NOMO-1 treated with dmso at 0.1 percent for 144 hours (cell line): ENCODE data around the gene NTRK1.

Source experiments
- DNase-seq: peaks from one replicate; lab custom pipeline; 2025; ENCODE audit not compliant: unreplicated experiment; lab: John Stamatoyannopoulos, UW

The NTRK1 gene

GRCh38 chr1:156896490-156897033 lies 35.9 kb downstream of the NTRK1 start:
- no peak for DNase-seq

DNA sequence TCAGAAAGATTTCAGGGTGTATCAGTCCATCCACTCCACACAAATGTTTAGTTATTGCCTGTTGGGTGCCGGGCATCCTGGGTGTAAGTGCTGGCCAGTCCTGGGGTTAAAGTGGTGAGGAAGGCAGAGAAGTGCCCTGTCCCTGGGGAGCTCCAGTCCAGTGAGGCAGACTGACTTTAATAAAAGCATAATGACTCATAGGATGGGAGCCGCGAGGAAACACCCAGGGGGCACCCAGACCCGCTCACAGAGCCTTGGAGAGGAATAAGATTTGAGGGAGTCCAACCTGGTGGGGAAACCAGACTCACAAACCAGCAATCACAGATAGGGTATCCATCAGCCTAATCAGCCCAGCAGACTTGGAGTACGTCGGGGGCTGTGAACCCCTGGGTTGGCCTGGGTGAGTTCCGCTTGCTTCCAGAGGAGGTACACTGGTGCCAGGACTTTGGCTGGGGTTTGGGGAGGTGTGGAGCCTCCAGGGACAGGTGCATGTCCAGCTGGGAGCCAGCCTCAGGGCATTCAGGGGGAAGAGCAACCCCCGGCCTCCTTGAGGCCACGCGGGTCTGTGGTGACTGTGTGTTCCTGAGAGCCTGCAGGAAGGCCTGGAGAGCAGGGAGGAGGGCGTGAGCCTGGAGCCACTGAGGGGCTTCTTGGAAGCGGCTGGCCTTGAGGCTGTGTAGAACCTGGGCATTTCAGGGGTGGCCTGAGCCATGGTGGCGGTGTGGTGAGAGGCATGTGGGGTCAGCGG lies 36.6 kb downstream of the NTRK1 start:
- no peak for DNase-seq

DNA sequence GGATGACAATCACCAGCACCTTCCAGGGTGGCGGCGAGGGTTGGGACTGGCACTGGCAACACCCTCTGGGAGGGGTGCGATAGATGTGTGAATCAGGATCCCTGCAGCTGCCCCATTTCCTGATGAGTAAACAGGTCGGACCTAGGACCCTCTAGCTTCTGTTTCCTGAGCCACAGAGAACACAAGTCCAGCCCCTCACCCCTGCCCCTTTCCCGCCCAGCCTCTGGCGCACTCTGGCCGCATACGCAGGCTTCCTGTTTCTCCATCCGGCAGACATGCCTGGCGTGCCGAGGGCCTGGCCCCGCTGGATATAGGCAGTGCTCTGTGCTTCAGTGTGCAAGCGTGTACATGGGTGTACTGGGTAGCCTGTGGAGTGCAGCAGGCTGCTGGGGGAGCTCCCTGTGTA lies 37.5 kb downstream of the NTRK1 start:
- peak; percentile 22 for DNase-seq

DNA sequence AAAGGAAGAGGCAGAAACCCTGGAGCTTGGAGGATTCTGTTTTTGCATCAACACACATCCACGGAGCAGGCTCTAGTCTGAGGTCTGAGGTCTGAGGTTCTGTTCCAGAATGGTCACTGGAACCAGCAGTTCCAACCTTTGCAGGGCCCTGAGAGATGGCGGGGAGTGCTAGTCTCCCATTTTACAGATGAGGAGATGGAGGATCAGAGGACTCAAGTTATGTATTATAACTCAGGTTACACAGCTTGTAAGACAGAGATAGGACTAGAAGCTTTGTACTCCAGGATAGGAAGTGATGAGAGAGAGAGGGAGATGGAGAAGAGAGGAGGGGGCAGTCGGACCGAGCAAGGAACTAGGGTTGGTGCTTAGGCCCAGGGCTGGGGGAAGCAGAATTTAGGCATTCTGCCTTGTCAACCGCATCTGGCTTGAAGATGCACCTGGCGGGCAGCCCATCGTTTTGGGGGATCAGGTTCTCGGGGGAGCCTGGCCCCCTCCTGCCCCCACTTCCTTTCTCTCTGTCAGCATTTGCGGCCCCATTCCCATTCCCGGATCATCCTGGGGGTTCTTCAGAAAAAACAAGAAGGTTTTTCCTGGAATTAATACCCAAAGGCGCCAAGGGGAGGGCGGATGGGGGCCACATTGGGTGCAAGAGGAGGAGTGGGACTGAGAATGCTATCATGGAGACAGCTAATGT lies 38.5 kb downstream of the NTRK1 start:
- no peak for DNase-seq

DNA sequence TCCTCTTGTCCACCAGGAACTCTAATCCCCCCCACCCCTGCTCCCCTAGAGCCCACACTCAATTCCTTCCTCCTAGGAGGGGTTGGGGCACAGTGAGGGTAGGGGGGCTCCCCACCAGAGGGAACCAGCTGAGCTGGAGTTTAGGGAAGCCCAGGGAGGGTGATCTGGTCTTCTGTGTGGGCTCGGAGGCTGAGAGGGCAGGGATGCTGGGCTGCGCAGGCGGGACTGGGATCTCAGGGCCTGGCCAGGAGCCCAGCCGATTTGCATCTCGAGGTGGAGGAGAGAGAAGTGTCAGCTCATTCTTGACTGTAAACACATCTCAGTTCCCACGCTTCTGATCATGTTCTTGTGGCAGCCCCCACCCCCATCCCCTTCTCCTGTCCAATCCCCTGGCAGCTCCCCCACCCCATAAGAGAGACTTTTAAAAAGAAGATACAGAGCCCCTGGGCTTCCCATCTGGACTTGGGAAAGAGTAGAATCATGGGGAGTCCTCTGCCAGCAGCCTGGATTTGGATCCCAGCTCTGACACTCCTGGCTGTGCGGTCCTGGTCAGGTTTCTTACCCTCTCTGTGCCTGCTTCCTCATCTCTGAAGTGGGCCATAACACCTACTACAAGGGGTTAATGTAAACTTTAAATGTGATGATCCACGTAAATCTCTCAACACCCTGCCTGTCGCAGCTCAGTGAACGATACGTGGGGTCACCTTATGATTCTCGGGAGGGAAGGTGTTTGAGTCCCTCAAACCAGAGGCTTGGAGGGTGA lies 39.5 kb downstream of the NTRK1 start:
- no peak for DNase-seq

GRCh38 chr1:156900896-156901589 lies 40.4 kb downstream of the NTRK1 start:
- DNase-seq: no peak

GRCh38 chr1:156901590-156901900 lies 40.9 kb downstream of the NTRK1 start:
- no peak for DNase-seq

DNA sequence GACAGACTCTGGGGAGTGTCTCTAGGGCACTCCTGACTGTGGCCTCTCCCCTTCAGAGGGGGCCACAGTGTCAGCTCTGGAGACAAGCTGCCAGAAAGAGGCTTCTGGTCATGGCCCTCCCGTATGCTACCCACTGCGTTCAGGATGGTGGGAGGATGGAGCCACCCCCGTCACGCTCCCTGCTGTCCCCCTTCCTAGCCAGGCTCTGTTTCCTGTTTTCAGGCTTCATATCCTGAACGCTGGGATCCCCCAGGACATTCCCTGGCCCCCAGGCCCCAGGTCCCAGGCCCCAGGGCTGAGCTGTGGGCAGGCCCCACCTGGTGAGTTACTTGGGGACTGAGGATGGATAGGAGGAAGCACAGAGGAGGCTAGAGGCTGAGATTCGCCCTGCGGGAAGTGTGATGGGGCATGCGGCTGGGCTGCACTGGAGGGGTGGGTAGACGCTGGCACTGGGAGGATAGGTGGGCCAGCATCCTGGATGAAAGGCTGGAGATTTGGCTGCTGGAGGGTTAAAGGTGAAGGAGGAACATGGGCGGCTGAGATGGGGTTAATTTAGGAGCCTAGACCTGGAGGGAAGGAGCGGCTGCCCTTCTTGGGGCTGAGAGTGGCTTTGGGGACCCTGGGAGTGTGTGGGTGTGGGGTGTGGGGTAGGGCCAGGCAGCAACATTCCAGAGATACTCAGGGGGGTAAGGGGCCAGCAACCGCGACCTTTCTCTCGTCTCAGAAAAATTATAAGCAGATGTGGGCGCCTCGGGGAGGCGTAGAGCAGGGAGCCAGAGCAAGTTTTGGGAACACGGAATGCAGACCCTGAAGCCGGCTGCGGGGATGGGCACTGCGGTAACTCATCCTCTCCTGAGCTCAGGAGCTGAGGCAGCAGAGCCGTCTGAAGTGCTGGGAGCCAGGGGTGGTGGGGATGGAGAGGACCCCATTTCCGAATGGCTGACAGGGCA lies 41.6 kb downstream of the NTRK1 start:
- DNase-seq: no peak

GRCh38 chr1:156903328-156904091 lies 42.8 kb downstream of the NTRK1 start:
- DNase-seq: no peak

DNA sequence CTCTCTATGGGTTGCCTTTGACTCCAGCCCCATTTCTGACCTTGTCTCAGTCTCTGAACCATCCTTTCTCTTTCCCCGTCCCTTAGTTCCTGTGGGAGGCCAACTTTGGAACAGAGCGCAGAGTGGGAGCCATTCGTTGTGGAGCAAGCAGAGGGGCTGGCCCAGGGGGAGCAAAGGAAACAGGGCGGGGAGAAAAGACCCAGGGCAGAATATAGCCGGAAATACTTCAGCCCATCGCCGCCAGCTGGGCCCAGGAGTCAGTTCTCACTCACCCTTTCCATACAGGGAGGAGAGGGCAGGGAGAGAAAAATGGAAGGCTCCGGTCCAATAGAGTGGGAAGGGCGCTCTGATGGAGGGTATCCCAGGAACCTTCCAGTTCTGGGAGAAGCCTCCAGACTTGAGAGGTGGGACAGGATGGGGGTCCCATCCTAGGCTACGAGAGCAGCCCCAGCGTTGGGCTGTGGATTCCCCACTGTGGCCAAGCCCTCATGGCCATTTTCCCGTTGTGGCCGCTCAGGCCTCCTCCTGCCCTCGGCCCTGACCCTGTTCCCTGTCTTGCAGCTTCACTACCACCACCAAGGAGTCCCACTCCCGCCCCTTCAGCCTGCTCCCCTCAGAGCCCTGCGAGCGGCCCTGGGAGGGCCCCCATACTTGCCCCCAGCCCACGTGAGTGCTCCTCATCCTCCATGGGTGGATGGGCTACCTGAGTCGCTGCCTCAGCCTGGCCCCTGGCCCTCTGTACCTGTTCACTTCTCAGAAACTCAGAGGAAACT lies 43.7 kb downstream of the NTRK1 start:
- DNase-seq: no peak

GRCh38 chr1:156905176-156905575 lies 44.5 kb downstream of the NTRK1 start:
- DNase-seq: no peak

GRCh38 chr1:156905651-156906050 lies 45.0 kb downstream of the NTRK1 start:
- no peak for DNase-seq

- no peak for DNase-seq
These were observed 45.7 kb downstream of the NTRK1 start for GRCh38 chr1:156906206-156906906.

GRCh38 chr1:156908541-156908940 lies 47.9 kb downstream of the NTRK1 start:
- DNase-seq: no peak

- DNase-seq: no peak
These were observed 48.3 kb downstream of the NTRK1 start for GRCh38 chr1:156908955-156909354.

DNA sequence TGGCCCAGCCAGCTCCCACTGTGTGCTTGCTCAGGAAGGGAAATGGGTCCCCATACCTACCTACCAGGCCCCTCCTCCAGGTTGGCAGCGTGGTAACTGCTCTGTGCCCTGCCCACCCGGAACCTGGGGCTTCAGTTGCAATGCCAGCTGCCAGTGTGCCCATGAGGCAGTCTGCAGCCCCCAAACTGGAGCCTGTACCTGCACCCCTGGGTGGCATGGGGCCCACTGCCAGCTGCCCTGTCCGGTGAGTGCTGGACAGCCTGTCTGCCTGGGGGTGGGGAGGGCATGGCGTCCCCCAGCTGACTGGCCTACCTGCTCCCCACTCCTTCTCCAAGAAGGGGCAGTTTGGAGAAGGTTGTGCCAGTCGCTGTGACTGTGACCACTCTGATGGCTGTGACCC lies 49.0 kb downstream of the NTRK1 start:
- DNase-seq: no peak

DNA sequence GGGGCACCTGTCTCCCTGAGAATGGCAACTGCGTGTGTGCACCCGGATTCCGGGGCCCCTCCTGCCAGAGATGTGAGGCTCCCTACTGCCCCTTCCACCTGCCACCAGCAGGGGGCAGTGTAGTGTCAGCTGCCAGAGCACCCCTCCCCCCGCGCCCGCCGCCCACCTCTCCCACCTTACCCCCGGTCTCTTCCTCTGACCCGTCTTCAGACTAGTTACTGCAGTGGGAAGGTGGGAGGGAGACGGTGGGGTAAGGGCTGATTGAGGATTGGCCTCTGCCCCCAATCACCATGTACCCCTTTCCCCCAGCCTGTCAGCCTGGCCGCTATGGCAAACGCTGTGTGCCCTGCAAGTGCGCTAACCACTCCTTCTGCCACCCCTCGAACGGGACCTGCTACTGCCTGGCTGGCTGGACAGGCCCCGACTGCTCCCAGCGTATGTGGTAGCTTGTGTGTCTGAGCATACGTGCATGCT lies 49.7 kb downstream of the NTRK1 start:
- no peak for DNase-seq
